K562 (cell line): Measurements from ENCODE around the gene SOX21. TPM values are rescaled to one million over a fixed set of nuclear protein-coding genes. Genes with fewer than 3 reads are reported as not detected.

Experiments
- ATAC-seq: fragments of 200-7000 bp; cut with Tn5 transposase; 3 replicates; pipeline ENCODE4 v1.9.1; 2020; ENCODE audit warnings: moderate library complexity
- BruUV-seq: library from RNA; stranded (reverse); fragments of 400-500 nt; replicated peaks from 2 replicates; lab custom pipeline; 2021; lab: Mats Ljungman, UMichigan
- CTCF ChIA-PET: fragments of 300-600 bp; formaldehyde crosslinking; extraction: SDS; loops from one replicate; lab custom pipeline; 2021; ENCODE audit warnings: low intra/inter-chr PET ratio; lab: Yijun Ruan, JAX
- POLR2A ChIA-PET: fragments of 300-600, 350-650 bp; sonication (Branson Sonifier 250); formaldehyde crosslinking; extraction: SDS; loops from one replicate; lab custom pipeline; 2021; ENCODE audit warnings: antibody characterized with exemption, inconsistent platforms; lab: Yijun Ruan, JAX
- DNase-seq, 4 experiments: peaks; one replicate each; pipeline versions ENCODE4 v3.0.0 to v3.0.0-alpha.2; 2011 to 2018; ENCODE audit warnings: low spot score in 3 of 4, mixed read lengths in 3 of 4; ENCODE audit errors: extremely low read depth in 1 of 4
- FAIRE-seq: peaks from 2 replicates; lab custom pipeline; 2011; peaks lifted over from hg19 to GRCh38; lab: Jason Lieb, UNC
- H2AFZ ChIP-seq: 2 replicates; pipeline ENCODE4 v1.6.0; 2011; ENCODE audit warnings: low read depth, low read length, control low read depth, inconsistent platforms
- H3K27ac ChIP-seq: fragments of 200-600 bp; 3 replicates; pipeline ENCODE4 v1.8.0; 2011; ENCODE audit warnings: low read depth, mild to moderate bottlenecking, control low read depth, inconsistent platforms, low read length, moderate library complexity, mixed read lengths; ENCODE audit errors: extremely low read depth
- H3K27me3 ChIP-seq, 2 experiments: fragments of 300-600 bp in 1 of 2; 2 replicates in 1 of 2; 3 replicates in 1 of 2; pipeline versions ENCODE4 v1.6.0 to v1.8.0; 2011; ENCODE audit warnings: inconsistent platforms in 2 of 2, low read length in 2 of 2, mild to moderate bottlenecking in 1 of 2, mixed read lengths in 1 of 2, moderate library complexity in 1 of 2; ENCODE audit not compliant: control insufficient read depth in 2 of 2, insufficient read depth in 2 of 2
- H3K36me3 ChIP-seq: fragments of 300-600 bp; 3 replicates; pipeline ENCODE4 v1.8.0; 2011; ENCODE audit warnings: mild to moderate bottlenecking, low read length, inconsistent platforms; ENCODE audit not compliant: control insufficient read depth, insufficient read depth
- H3K4me1 ChIP-seq, 2 experiments: fragments of 200-600 bp in 1 of 2; replicated peaks in 1 of 2; 2 replicates in 1 of 2; 3 replicates in 1 of 2; pipeline versions ENCODE4 v1.5.1 to v1.8.0; 2011; ENCODE audit warnings: inconsistent platforms in 2 of 2, low read length in 2 of 2, mild to moderate bottlenecking in 1 of 2, mixed read lengths in 1 of 2, moderate library complexity in 1 of 2; ENCODE audit not compliant: control insufficient read depth in 2 of 2, insufficient read depth in 2 of 2
- H3K4me2 ChIP-seq: 2 replicates; pipeline ENCODE4 v1.6.1; 2011; ENCODE audit warnings: low read length, control low read depth, inconsistent platforms, mixed read lengths; ENCODE audit not compliant: insufficient read depth
- H3K4me3 ChIP-seq: fragments of 200-600 bp; sonication (generic), shearing (Covaris generic); 2 replicates; pipeline ENCODE4 v1.5.1; 2016; ENCODE audit warnings: control low read depth, inconsistent platforms
- H3K79me2 ChIP-seq: fragments of 200-600 bp; 3 replicates; pipeline ENCODE4 v1.8.0; 2011; ENCODE audit warnings: low read length, inconsistent platforms; ENCODE audit not compliant: control insufficient read depth, insufficient read depth
- H3K9ac ChIP-seq, 2 experiments: 2 replicates each; pipeline versions ENCODE4 v1.6.0 to v1.6.1; 2011; ENCODE audit warnings: low read depth in 2 of 2, low read length in 2 of 2, control low read depth in 1 of 2, inconsistent platforms in 1 of 2, mild to moderate bottlenecking in 1 of 2, mixed read lengths in 1 of 2; ENCODE audit not compliant: insufficient read depth in 1 of 2
- H3K9me1 ChIP-seq: one replicate; pipeline ENCODE4 v1.6.0; 2011; ENCODE audit warnings: inconsistent platforms, mild to moderate bottlenecking, low read length, moderate library complexity; ENCODE audit not compliant: control insufficient read depth, insufficient read depth
- H3K9me3 ChIP-seq: replicated peaks from 2 replicates; pipeline ENCODE4 v1.5.1; 2011; ENCODE audit warnings: low read depth, low read length, inconsistent platforms; ENCODE audit not compliant: control insufficient read depth, insufficient read depth
- H4K20me1 ChIP-seq: replicated peaks from 2 replicates; pipeline ENCODE4 v1.6.1; 2011; ENCODE audit warnings: low read length, inconsistent platforms, mixed read lengths; ENCODE audit not compliant: control insufficient read depth, insufficient read depth
- ESRRA ChIP-seq: fragments of 450-650 bp; IDR thresholded peaks from 2 replicates; pipeline ENCODE4 v1.6.1; 2014; ENCODE audit warnings: low read depth, mild to moderate bottlenecking, moderate library complexity, borderline replicate concordance
- NCOR1 ChIP-seq: fragments of 450-650 bp; IDR thresholded peaks from 2 replicates; pipeline ENCODE4 v1.6.1; 2016; ENCODE audit warnings: mild to moderate bottlenecking, moderate library complexity
- NFE2L1 ChIP-seq: fragments of 450-650 bp; IDR thresholded peaks from 2 replicates; pipeline ENCODE4 v1.6.1; 2016; ENCODE audit warnings: missing genetic modification characterization, low read depth, mild to moderate bottlenecking, missing compliant biosample characterization, moderate library complexity, borderline replicate concordance
- RBM17 ChIP-seq: fragments of 200-400 bp; formaldehyde crosslinking; IDR thresholded peaks from 2 replicates; pipeline ENCODE4 v1.6.1; 2017; ENCODE audit warnings: low read depth, mild to moderate bottlenecking, low read length, borderline replicate concordance
- SAFB2 ChIP-seq: fragments of 200-400 bp; formaldehyde crosslinking; IDR thresholded peaks from 2 replicates; pipeline ENCODE4 v1.6.1; 2018; ENCODE audit warnings: borderline replicate concordance, low read length, low read depth, moderate library complexity; ENCODE audit not compliant: severe bottlenecking
- SP1 ChIP-seq: sonication (generic); formaldehyde crosslinking; IDR thresholded peaks from 2 replicates; pipeline ENCODE4 v1.8.1; 2022; ENCODE audit warnings: mild to moderate bottlenecking, missing genetic modification reagents
- TCF15 ChIP-seq: fragments of 250-450 bp; sonication (Bioruptor Pico); IDR thresholded peaks from 2 replicates; pipeline ENCODE4 v1.8.0; 2022; ENCODE audit warnings: moderate library complexity, mild to moderate bottlenecking, inconsistent platforms
- ZNF143 ChIP-seq: sonication (generic); formaldehyde crosslinking; IDR thresholded peaks from 2 replicates; pipeline ENCODE4 v1.9.0; 2022; ENCODE audit warnings: mild to moderate bottlenecking, missing genetic modification reagents
- ZNF639 ChIP-seq, 2 experiments: fragments of 200-800 bp in 1 of 2; sonication (Bioruptor generic) in 1 of 2; sonication (generic) in 1 of 2; formaldehyde crosslinking in 1 of 2; IDR thresholded peaks in 1 of 2; conservative IDR thresholded peaks in 1 of 2; 2 replicates each; pipeline versions ENCODE4 v1.5.0 to v1.6.1; 2016 to 2020; ENCODE audit warnings: missing compliant biosample characterization in 1 of 2, missing genetic modification characterization in 1 of 2, missing genetic modification reagents in 1 of 2
- WGBS: fragments of 100-300 bp; shearing (Covaris generic); methylation state at CpG from one replicate; pipeline ENCODE4 v1.1.6; 2016; ENCODE audit warnings: low coverage, mixed read lengths; ENCODE audit not compliant: insufficient coverage; ENCODE audit errors: missing lambda C conversion rate; 5-methylcytosine and 5-hydroxymethylcytosine counted together
- in situ Hi-C: fragments of 300-500 bp; cut with MboI; formaldehyde crosslinking; loops from 4 replicates; pipeline ENCODE4 v1.15.0; 2018; ENCODE audit warnings: inconsistent platforms, mixed read lengths
- intact Hi-C: fragments of 100-400 bp; cut with micrococcal nuclease; formaldehyde crosslinking; loops from 2 replicates; pipeline ENCODE4 v1.14.2; 2022
- polyA plus RNA-seq, 8 experiments: library from polyadenylated mRNA; depleted of rRNA in 4 of 8; stranded (reverse) in 5 of 8; unstranded in 3 of 8; fragments of >200 nt; fragmentation: Nextera tagmentation in 2 of 8; fragmentation: Illumina TruSeq in 1 of 8; extraction: Ambion mirVana in 2 of 8; extraction: Trizol in 1 of 8; gene quantifications; 2 replicates each; pipeline versions ENCODE4 v1.2.1 to v1.2.3, GENCODE V29; 2011 to 2014; ENCODE audit warnings: inconsistent platforms in 1 of 8, missing spikeins in 1 of 8
- total RNA-seq, 7 experiments: library from RNA; depleted of rRNA in 6 of 7; stranded (reverse); fragments of >200 nt in 6 of 7; fragmentation: Illumina TruSeq in 2 of 7; extraction: Trizol in 2 of 7; gene quantifications; 2 replicates each; pipeline versions ENCODE4 v1.2.1 to v1.2.3, GENCODE V29; 2011 to 2021; ENCODE audit warnings: low replicate concordance in 1 of 7

SOX21 gene
- total and polyA plus RNA-seq, 9 of the 15 experiments (the other 6 are each of a cell fraction or from before 2014, with no cell fraction given), result 0.07 TPM; not detected in 8

- no TSS peak for BruUV-seq
- H3K9ac ChIP-seq, result no peak overlapping the region
- H3K79me2 ChIP-seq, result no peaks in the 10 kb centered on the region
- intact Hi-C loops, result no loop called here
- H3K9me1 ChIP-seq, result no peaks in the 10 kb centered on the region
- H4K20me1 ChIP-seq, result no peaks in the 10 kb centered on the region
- WGBS, result 78% methylated on average over 5 of the region's 5 CpGs
- no peak overlapping the region for H2AFZ ChIP-seq
- DNase-seq, result no peak
- ChIA-PET POLR2A (interaction anchor here (1.7 kb wide), 1 partner anchor 9 kb away, joined by 4 read pairs; no protein-coding TSS in a partner anchor), CTCF (no interaction called here)
- no peaks in the 10 kb centered on the region for H3K27me3 ChIP-seq
- in situ Hi-C loops, result no loop called here
- no peak overlapping the region for H3K4me2 ChIP-seq
- no peak overlapping the region for H3K27ac ChIP-seq
- no peak overlapping the region for H3K4me3 ChIP-seq
- H3K4me1 ChIP-seq, result peaks cover 0 to 3% of the 10 kb centered on the region in 2 experiments; a peak in 2 of 5 replicates
- no peaks in the 10 kb centered on the region for H3K9me3 ChIP-seq
- H3K36me3 ChIP-seq, result no peaks in the 10 kb centered on the region
- no peak for FAIRE-seq
- no peak for ATAC-seq
- TF ChIP-seq SAFB2, result no peak
- TF ChIP-seq ESRRA, result no peak
- TF ChIP-seq SP1 (CRISPR knock-in tag), result no peak
- no peak for TF ChIP-seq ZNF143 (CRISPR knock-in tag)
- no peak for TF ChIP-seq ZNF639 (CRISPR knock-in tag; conservative IDR thresholded peaks at IDR 0.05 in 1 of 2, IDR thresholded peaks at IDR 0.05 in 1 of 2)
- TF ChIP-seq NFE2L1 (tag), result no peak
- no peak for TF ChIP-seq RBM17
- TF ChIP-seq NCOR1, result no peak
- no peak for TF ChIP-seq TCF15
Measured at GRCh38 chr13:94683409-94683808, 28.9 kb downstream of the SOX21 start.
